Body of pancreas (tissue), 4 donors: ENCODE results near the gene CAMK2D.

Experiments used
- POLR2A ChIP-seq, 3 donors: fragments of 450-650 bp; IDR thresholded peaks; one replicate each; pipeline ENCODE4 v1.6.1; 2016; ENCODE audit warnings: antibody characterized with exemption in 3 of 3, mild to moderate bottlenecking in 2 of 3
- TF ChIP-seq, protein P1 (sequence below), 7 experiments: fragments of 450-650 bp in 4 of 7; fragments of 200-600 bp in 3 of 7; sonication (generic) in 3 of 7; IDR thresholded peaks; one replicate each; pipeline ENCODE4 v1.5.1; 2016 to 2019; ENCODE audit warnings: antibody characterized with exemption in 7 of 7

DNA sequence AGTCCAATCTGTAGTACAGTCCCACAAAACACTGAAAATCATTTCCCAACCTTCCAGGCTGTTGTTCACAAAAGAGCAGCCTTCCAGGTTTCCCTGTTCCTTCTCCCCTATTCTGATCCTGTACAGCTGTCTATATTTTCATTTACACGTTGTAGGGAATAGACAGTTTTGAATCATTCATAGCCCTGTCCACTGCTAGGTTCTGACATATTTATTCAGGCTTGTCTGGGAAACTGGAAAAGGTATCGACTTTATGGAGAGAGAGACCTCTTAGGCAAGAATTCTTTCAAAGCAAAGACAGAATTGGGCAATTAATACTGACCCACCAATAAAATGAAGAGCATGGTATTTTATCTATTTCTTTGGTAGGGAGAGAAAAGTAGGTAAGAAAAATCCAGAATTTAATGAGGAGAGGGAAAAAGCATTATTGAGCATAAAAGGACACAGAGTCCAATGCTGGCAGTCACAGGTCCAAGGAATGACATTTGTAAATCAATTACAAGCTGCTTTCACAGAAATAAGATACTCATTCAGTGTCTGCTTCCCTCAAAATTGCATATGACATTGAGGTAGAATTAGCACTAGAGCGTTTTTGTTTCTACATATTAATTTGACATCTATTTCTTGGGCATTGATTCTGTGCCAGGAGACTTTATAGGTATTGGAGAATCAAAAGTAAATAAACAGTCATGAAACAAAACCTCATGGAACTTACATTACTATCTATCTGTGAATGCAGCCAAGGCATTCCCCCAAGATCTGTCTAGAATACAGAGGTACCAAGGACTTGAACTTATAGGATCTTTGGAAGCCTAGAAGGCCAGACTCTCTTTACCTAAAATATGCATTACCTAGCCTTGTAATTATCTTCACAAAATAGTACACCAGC lies 127.2 kb downstream of the CAMK2D start:
- TF ChIP-seq, protein P1, sequence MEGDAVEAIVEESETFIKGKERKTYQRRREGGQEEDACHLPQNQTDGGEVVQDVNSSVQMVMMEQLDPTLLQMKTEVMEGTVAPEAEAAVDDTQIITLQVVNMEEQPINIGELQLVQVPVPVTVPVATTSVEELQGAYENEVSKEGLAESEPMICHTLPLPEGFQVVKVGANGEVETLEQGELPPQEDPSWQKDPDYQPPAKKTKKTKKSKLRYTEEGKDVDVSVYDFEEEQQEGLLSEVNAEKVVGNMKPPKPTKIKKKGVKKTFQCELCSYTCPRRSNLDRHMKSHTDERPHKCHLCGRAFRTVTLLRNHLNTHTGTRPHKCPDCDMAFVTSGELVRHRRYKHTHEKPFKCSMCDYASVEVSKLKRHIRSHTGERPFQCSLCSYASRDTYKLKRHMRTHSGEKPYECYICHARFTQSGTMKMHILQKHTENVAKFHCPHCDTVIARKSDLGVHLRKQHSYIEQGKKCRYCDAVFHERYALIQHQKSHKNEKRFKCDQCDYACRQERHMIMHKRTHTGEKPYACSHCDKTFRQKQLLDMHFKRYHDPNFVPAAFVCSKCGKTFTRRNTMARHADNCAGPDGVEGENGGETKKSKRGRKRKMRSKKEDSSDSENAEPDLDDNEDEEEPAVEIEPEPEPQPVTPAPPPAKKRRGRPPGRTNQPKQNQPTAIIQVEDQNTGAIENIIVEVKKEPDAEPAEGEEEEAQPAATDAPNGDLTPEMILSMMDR (IDR thresholded peaks at IDR 0.05), result no peak
- TF ChIP-seq POLR2A (IDR thresholded peaks at IDR 0.05), result no peak
